ENCODE data around the gene ATP5MC2.

- no peak for TF ChIP-seq CTCF (IDR thresholded peaks at IDR 0.05)
- TF ChIP-seq CHD2 (IDR thresholded peaks at IDR 0.05; ENCODE audit: low read length, partially characterized antibody): no peak
- TF ChIP-seq POLR2A (IDR thresholded peaks at IDR 0.05; ENCODE audit: low read length): no peak
- TF ChIP-seq BHLHE40 (IDR thresholded peaks at IDR 0.05; ENCODE audit: low read depth, low read length): no peak
- no peak for TF ChIP-seq BCL3 (IDR thresholded peaks at IDR 0.05)
- no peak for TF ChIP-seq REST (IDR thresholded peaks at IDR 0.05)
- no peak for TF ChIP-seq CBX8 (IDR thresholded peaks at IDR 0.05)
- no peak for TF ChIP-seq SMC3 (IDR thresholded peaks at IDR 0.05)
- no peak for TF ChIP-seq EP300 (IDR thresholded peaks at IDR 0.05)
These were observed 30.7 kb downstream of the ATP5MC2 start for GRCh38 chr12:53645165-53645564.

Data from A549 (cell line).